Hepatocyte (in vitro differentiated cells): ENCODE data around the gene RNF217. TPM values are rescaled to one million over a fixed set of nuclear protein-coding genes. Genes with fewer than 3 reads are reported as not detected.

Source experiments
- DNase-seq: peaks from one replicate; pipeline ENCODE4 v3.0.0-alpha.2; 2016; ENCODE audit warnings: low spot score
- H2AFZ ChIP-seq: fragments of 200-600 bp; sonication (generic); 2 replicates; pipeline ENCODE4 v1.6.0; 2016; ENCODE audit warnings: antibody characterized with exemption, mild to moderate bottlenecking
- H3K27ac ChIP-seq: fragments of 200-600 bp; sonication (generic); 2 replicates; pipeline ENCODE4 v1.5.1; 2016; ENCODE audit warnings: mild to moderate bottlenecking
- H3K27me3 ChIP-seq: fragments of 200-600 bp; sonication (generic); 2 replicates; pipeline ENCODE4 v1.6.1; 2016
- H3K36me3 ChIP-seq: fragments of 200-600 bp; sonication (generic); replicated peaks from 2 replicates; pipeline ENCODE4 v1.5.1; 2016; ENCODE audit warnings: low read depth; ENCODE audit not compliant: insufficient read depth
- H3K4me1 ChIP-seq: fragments of 200-600 bp; sonication (generic); 2 replicates; pipeline ENCODE4 v1.5.1; 2016; ENCODE audit warnings: mild to moderate bottlenecking, moderate library complexity; ENCODE audit not compliant: insufficient read depth
- H3K4me2 ChIP-seq: fragments of 200-600 bp; sonication (generic); 2 replicates; pipeline ENCODE4 v1.6.0; 2016
- H3K4me3 ChIP-seq: fragments of 200-600 bp; sonication (generic); 2 replicates; pipeline ENCODE4 v1.5.1; 2016; ENCODE audit warnings: mild to moderate bottlenecking
- H3K79me2 ChIP-seq: fragments of 200-600 bp; sonication (generic); 2 replicates; pipeline ENCODE4 v1.6.0; 2017; ENCODE audit warnings: mild to moderate bottlenecking
- H3K9me2 ChIP-seq: fragments of 200-600 bp; sonication (generic); replicated peaks from 2 replicates; pipeline ENCODE4 v1.6.0; 2017; ENCODE audit warnings: mild to moderate bottlenecking; ENCODE audit not compliant: insufficient read depth
- H3K9me3 ChIP-seq: fragments of 200-600 bp; sonication (generic); 2 replicates; pipeline ENCODE4 v1.5.1; 2016; ENCODE audit warnings: low read depth, mild to moderate bottlenecking
- H4K20me1 ChIP-seq: fragments of 200-600 bp; sonication (generic); 2 replicates; pipeline ENCODE4 v1.6.0; 2016; ENCODE audit warnings: mild to moderate bottlenecking; ENCODE audit not compliant: insufficient read depth, poor library complexity, severe bottlenecking
- CTCF ChIP-seq: fragments of 200-600 bp; sonication (generic); IDR thresholded peaks from 2 replicates; pipeline ENCODE4 v1.5.1; 2016; ENCODE audit warnings: antibody characterized with exemption, mild to moderate bottlenecking; ENCODE audit not compliant: poor library complexity
- EZH2 ChIP-seq: fragments of 200-600 bp; sonication (generic); IDR thresholded peaks from 2 replicates; pipeline ENCODE4 v1.6.1; 2016; ENCODE audit warnings: antibody characterized with exemption, mild to moderate bottlenecking, borderline replicate concordance
- EZH2phosphoT487 ChIP-seq: fragments of 200-600 bp; sonication (generic); IDR thresholded peaks from one replicate; pipeline ENCODE4 v1.6.1; 2018; ENCODE audit warnings: antibody characterized with exemption, mild to moderate bottlenecking, low read depth, moderate library complexity; ENCODE audit not compliant: unreplicated experiment, severe bottlenecking
- WGBS: methylation state at CpG from one replicate; pipeline ENCODE4 v1.1.6; 2016; ENCODE audit warnings: low lambda C conversion rate; ENCODE audit errors: missing lambda C conversion rate; 5-methylcytosine and 5-hydroxymethylcytosine counted together
- polyA plus RNA-seq: library from polyadenylated mRNA; unstranded; fragments of >200 nt; fragmentation: Nextera tagmentation; extraction: Ambion mirVana; gene quantifications from 2 replicates; pipeline ENCODE4 v1.2.1, GENCODE V29; 2016
- total RNA-seq: library from RNA; depleted of rRNA; stranded (reverse); fragments of >200 nt; gene quantifications from 2 replicates; pipeline ENCODE4 v1.2.3, GENCODE V29; 2014

RNF217 gene
- total and polyA plus RNA-seq, 2 experiments from 2014 or later, result 8.8 to 18.4 TPM

GRCh38 chr6:124993327-124993726 is 31.1 kb downstream of the RNF217 start:
- H3K9me2 ChIP-seq, result no peaks in the 10 kb centered on the region
- H3K79me2 ChIP-seq, result peaks cover 30% of the 10 kb centered on the region
- no peaks in the 10 kb centered on the region for H3K27me3 ChIP-seq
- H3K36me3 ChIP-seq, result no peaks in the 10 kb centered on the region
- H3K4me2 ChIP-seq, result no peak overlapping the region
- no peak overlapping the region for H3K27ac ChIP-seq
- TF ChIP-seq CTCF (no peak), EZH2phosphoT487 (no peak), EZH2 (no peak)
- H2AFZ ChIP-seq, result no peak overlapping the region
- H3K9me3 ChIP-seq, result no peaks in the 10 kb centered on the region
- 87% methylated on average over 6 of the region's 6 CpGs for WGBS
- no peak overlapping the region for H3K4me3 ChIP-seq
- DNase-seq, result no peak
- H4K20me1 ChIP-seq, result no peaks in the 10 kb centered on the region
- no peaks in the 10 kb centered on the region for H3K4me1 ChIP-seq

- H3K4me1 ChIP-seq, result no peaks in the 10 kb centered on the region
- 82% methylated on average over 3 of the region's 3 CpGs for WGBS
- no peak overlapping the region for H3K27ac ChIP-seq
- no peak overlapping the region for H2AFZ ChIP-seq
- TF ChIP-seq EZH2phosphoT487, result no peak
- H3K36me3 ChIP-seq, result no peaks in the 10 kb centered on the region
- peaks cover 36% of the 10 kb centered on the region for H3K79me2 ChIP-seq
- no peak for DNase-seq
- H3K9me3 ChIP-seq, result no peaks in the 10 kb centered on the region
- no peak overlapping the region for H3K4me3 ChIP-seq
- H3K9me2 ChIP-seq, result no peaks in the 10 kb centered on the region
- no peaks in the 10 kb centered on the region for H4K20me1 ChIP-seq
- no peak overlapping the region for H3K4me2 ChIP-seq
- no peaks in the 10 kb centered on the region for H3K27me3 ChIP-seq
Observed at GRCh38 chr6:124994648-124995047, 32.4 kb downstream of the RNF217 start.

GRCh38 chr6:124995131-124995530 is 32.9 kb downstream of the RNF217 start:
- no peak overlapping the region for H2AFZ ChIP-seq
- H3K27me3 ChIP-seq, result no peaks in the 10 kb centered on the region
- no peaks in the 10 kb centered on the region for H3K9me3 ChIP-seq
- no peak overlapping the region for H3K4me2 ChIP-seq
- TF ChIP-seq EZH2, result no peak
- no peak for TF ChIP-seq CTCF
- TF ChIP-seq EZH2phosphoT487, result no peak
- no peaks in the 10 kb centered on the region for H3K4me1 ChIP-seq
- no peaks in the 10 kb centered on the region for H4K20me1 ChIP-seq
- no peak overlapping the region for H3K4me3 ChIP-seq
- no peaks in the 10 kb centered on the region for H3K9me2 ChIP-seq
- DNase-seq, result no peak
- H3K79me2 ChIP-seq, result peaks cover 34% of the 10 kb centered on the region
- H3K27ac ChIP-seq, result no peak overlapping the region
- H3K36me3 ChIP-seq, result no peaks in the 10 kb centered on the region

GRCh38 chr6:124995645-124996325 is 33.5 kb downstream of the RNF217 start:
- no peaks in the 10 kb centered on the region for H3K9me2 ChIP-seq
- no peak for DNase-seq
- H3K79me2 ChIP-seq, result peaks cover 35% of the 10 kb centered on the region
- H3K27ac ChIP-seq, result no peak overlapping the region
- 98% methylated on average over 8 of the region's 8 CpGs for WGBS
- H3K4me3 ChIP-seq, result no peak overlapping the region
- no peaks in the 10 kb centered on the region for H4K20me1 ChIP-seq
- H3K4me2 ChIP-seq, result no peak overlapping the region
- H3K9me3 ChIP-seq, result no peaks in the 10 kb centered on the region
- H3K27me3 ChIP-seq, result no peaks in the 10 kb centered on the region
- no peaks in the 10 kb centered on the region for H3K36me3 ChIP-seq
- H2AFZ ChIP-seq, result no peak overlapping the region
- H3K4me1 ChIP-seq, result no peaks in the 10 kb centered on the region
- TF ChIP-seq EZH2, result no peak
- TF ChIP-seq CTCF, result no peak
- no peak for TF ChIP-seq EZH2phosphoT487
